GM19023 (cell line): ENCODE measurements around the gene SLC16A5.

Experiments
- ATAC-seq: cut with Tn5 transposase; IDR thresholded peaks from one replicate; pipeline ENCODE4 v1.9.1; 2021; ENCODE audit warnings: mild to moderate bottlenecking, moderate library complexity; ENCODE audit not compliant: unreplicated experiment

SLC16A5 gene

GRCh38 chr17:75155191-75155601 lies 67.4 kb downstream of the SLC16A5 start:
- ATAC-seq, result no peak
